A673 (cell line): Measurements from ENCODE around the gene RDH16.

Experiments
- CTCF ChIP-seq: fragments of 300-800, 200-600 bp; sonication (generic); conservative IDR thresholded peaks from 2 replicates; pipeline ENCODE4 v1.5.1; 2017; ENCODE audit warnings: low read depth, mild to moderate bottlenecking, antibody characterized with exemption, low read length, moderate library complexity, mixed read lengths
- EZH2 ChIP-seq: fragments of 200-600 bp; sonication (generic); IDR thresholded peaks from 2 replicates; pipeline ENCODE4 v1.6.1; 2017; ENCODE audit warnings: borderline replicate concordance, low read depth, mild to moderate bottlenecking, mixed read lengths, antibody characterized with exemption, low read length; ENCODE audit not compliant: poor library complexity, severe bottlenecking

DNA sequence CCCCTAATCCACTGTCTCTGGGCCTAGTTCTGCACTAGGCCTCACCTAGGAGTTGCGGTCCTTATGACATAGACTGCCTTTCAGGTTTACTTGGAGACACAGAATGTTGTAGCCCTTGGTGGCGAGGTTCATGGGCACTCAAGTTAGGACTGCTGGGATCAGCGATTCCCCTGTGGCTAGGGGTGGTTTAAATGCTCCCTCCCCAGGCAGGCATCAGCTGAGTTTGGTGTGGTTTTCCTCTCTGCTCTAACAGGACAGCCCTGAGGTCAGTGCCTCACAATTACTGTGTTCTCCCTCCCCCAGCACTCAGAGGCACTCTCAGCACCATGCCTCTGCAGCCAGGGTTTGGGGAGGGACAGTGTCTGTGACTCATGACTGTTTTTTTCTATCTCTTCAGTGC lies 22.2 kb upstream of the RDH16 start:
- no peak for TF ChIP-seq CTCF
- no peak for TF ChIP-seq EZH2
